Stimulated activated CD4-positive, alpha-beta T cell treated with anti-CD3 and anti-CD28 coated beads, Interleukin-1b, Interleukin-23, amount 100 ng/mL, for 24 hours (primary cell): ENCODE measurements around the gene CASP9.

Experiments
- DNase-seq, 4 experiments: peaks; one replicate each; pipeline ENCODE4 v3.0.0-alpha.2; 2020; ENCODE audit warnings: low read depth in 4 of 4, low spot score in 1 of 4

The CASP9 gene

GRCh38 chr1:15451014-15451722, 72.8 kb downstream of the CASP9 start:
- no peak for DNase-seq

- no peak for DNase-seq
Observed at GRCh38 chr1:15449567-15449966, 74.4 kb downstream of the CASP9 start.

DNA sequence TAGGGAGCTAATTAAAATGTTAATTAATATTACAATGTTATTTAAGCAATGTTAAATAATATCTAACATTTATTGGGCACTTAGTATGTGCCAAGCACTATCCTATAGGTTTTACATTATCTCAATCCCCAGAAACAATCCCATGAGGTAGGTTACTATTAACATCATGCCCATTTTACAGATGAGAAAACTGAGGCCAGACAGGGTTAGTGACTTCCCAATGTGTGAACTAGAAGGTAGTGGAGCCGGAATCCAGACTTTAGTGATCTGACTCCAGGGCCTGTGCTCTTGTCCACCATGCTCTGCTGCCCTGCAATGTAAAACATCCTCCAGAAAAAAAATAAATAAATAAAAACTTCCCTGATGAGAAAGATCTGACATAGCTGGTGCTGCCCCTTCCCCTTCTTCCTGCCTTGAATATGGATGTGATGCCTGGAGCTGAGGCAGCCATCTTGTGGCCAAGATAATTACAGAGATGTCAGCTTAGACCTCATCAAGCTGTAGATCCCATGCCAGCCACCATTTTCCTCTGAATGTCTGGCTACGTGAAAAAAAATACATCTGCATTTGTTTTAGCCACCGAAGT, 75.0 kb downstream of the CASP9 start:
- no peak for DNase-seq

DNA sequence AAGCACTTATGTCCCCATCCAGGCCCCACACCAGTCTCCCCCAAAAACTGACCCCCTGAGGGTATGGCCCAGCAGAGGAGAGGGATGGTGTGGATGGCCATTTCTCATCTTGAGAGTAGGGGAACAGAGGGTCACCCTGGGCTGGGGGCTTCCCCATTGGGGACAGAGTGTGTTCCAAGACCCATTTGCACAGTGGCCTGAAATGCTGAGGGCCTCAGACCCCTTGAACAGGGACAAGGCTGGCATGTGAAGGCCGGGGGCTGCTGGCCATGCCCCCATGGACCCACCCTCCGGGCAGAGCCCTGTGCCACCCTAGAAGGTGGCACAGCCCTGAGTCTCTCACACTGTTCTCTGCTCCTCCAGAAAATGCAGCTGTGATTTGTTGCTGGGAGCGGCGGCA, 77.8 kb downstream of the CASP9 start:
- no peak for DNase-seq

GRCh38 chr1:15445390-15446122, 78.5 kb downstream of the CASP9 start:
- no peak for DNase-seq

DNA sequence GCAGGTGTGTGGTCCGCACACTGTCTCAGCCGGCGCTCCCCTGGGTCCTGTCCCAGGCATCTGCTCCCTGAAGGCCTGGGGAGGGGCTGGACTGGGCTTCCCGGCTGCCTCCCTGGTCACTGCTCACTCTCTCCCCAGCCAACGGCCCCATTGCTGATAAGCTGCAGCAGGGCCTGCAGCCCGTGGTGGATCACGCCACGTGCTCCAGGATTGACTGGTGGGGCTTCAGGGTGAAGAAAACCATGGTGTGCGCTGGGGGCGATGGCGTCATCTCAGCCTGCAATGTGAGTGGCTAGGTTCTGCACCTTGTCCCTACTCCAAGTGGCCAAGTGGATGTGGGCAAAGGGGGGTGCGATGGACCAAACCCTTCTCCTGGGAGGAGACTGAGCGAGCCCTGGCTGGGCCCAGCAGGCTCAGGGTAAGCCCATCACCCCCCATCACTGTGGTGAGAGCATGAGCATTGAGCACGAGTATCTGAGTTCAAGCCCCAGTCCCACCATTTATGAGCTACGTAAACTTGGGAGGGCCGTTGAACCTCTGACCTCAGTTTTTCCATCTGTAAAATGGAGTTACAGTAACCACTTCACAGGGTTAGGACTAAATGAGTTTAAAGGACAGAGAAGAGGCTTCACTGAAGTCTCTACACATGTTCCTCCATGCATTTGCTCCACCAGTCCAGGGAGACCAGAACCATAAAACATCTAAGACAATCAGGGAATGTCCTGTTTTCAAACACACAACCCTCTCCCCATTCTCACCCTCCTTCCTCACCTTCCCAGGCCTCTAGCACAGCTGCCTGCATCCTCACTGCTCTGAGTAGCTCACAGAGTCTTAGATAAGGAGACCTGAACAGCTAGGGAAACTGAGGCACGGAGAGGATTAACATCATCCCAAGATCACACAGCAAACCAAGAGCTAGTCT, 79.3 kb downstream of the CASP9 start:
- DNase-seq = no peak

DNA sequence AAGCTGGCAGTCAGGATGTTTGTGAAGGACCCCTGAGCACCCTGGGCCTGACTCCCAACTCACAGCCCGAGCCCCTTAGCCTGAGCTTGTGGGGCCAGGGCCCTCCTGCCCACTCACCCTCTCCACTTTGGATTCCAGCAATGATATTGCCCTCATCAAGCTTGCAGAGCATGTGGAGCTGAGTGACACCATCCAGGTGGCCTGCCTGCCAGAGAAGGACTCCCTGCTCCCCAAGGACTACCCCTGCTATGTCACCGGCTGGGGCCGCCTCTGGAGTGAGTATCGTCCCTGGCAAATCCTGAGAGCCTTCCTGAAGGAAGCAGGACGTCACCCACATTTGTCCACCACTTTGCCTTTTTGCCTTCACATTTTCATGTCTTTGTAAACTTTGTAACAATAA, 80.7 kb downstream of the CASP9 start:
- DNase-seq = no peak

GRCh38 chr1:15442759-15443158, 81.3 kb downstream of the CASP9 start:
- DNase-seq = no peak

GRCh38 chr1:15442119-15442518, 81.9 kb downstream of the CASP9 start:
- DNase-seq = no peak
